Islet precursor cell (in vitro differentiated cells): ENCODE measurements around the gene MAN1C1.

ENCODE experiments used
- DNase-seq: peaks from one replicate; pipeline ENCODE4 v3.0.0-alpha.2; 2018

Gene MAN1C1

GRCh38 chr1:25616095-25616986 lies at the start of gene MAN1C1:
MAN1C1 (plus strand) TSS chr1:25616791; CDS start chr1:25617798, 1,007 bp downstream.
- peak; percentile 91 for DNase-seq

- no peak for DNase-seq
Observed at GRCh38 chr1:25567710-25568089, 48.9 kb upstream of the MAN1C1 start.

GRCh38 chr1:25568090-25568833 lies 48.3 kb upstream of the MAN1C1 start:
- DNase-seq: peak; percentile 96

GRCh38 chr1:25568834-25569596 lies 47.6 kb upstream of the MAN1C1 start:
- peak; percentile 93 for DNase-seq

GRCh38 chr1:25569597-25570396 lies 46.8 kb upstream of the MAN1C1 start:
- DNase-seq: no peak

GRCh38 chr1:25570798-25571521 lies 45.6 kb upstream of the MAN1C1 start:
- peak; percentile 49 for DNase-seq

- DNase-seq: no peak
Observed at GRCh38 chr1:25571522-25571970, 45.0 kb upstream of the MAN1C1 start.

GRCh38 chr1:25572107-25572506 lies 44.5 kb upstream of the MAN1C1 start:
- DNase-seq: peak; percentile 42

- DNase-seq: peak; percentile 82
Observed at GRCh38 chr1:25572708-25573590, 43.6 kb upstream of the MAN1C1 start.

- peak; percentile 52 for DNase-seq
Observed at GRCh38 chr1:25573591-25573930, 43.0 kb upstream of the MAN1C1 start.

GRCh38 chr1:25573961-25574360 lies 42.6 kb upstream of the MAN1C1 start:
- DNase-seq: peak; percentile 44

GRCh38 chr1:25575191-25575590 lies 41.4 kb upstream of the MAN1C1 start:
- DNase-seq: no peak

GRCh38 chr1:25576459-25577133 lies 40.0 kb upstream of the MAN1C1 start:
- no peak for DNase-seq

GRCh38 chr1:25577134-25577920 lies 39.3 kb upstream of the MAN1C1 start:
- DNase-seq: no peak

- DNase-seq: no peak
Observed at GRCh38 chr1:25579292-25580252, 37.0 kb upstream of the MAN1C1 start.

GRCh38 chr1:25580927-25581326 lies 35.7 kb upstream of the MAN1C1 start:
- peak; percentile 49 for DNase-seq

GRCh38 chr1:25581764-25582163 lies 34.8 kb upstream of the MAN1C1 start:
- DNase-seq: no peak
